Esophagus muscularis mucosa (tissue), 4 donors: ENCODE data around the gene OXCT1. TPM values are rescaled to one million over a fixed set of nuclear protein-coding genes. Genes with fewer than 3 reads are reported as not detected.

Experiments
- DNase-seq: peaks from one replicate; pipeline ENCODE4 v3.0.0-alpha.2; 2017; ENCODE audit errors: extremely low spot score
- H3K27ac ChIP-seq, 4 donors: fragments of 200-600 bp; sonication (generic); replicated peaks in 1 of 4; 1 replicate in 3 of 4; 2 replicates in 1 of 4; pipeline ENCODE4 v1.5.1; 2016 to 2019; ENCODE audit warnings: mild to moderate bottlenecking in 1 of 4
- H3K27me3 ChIP-seq, 4 donors: fragments of 200-600 bp; sonication (generic); one replicate each; pipeline versions ENCODE4 v1.5.1 to v1.6.0; 2016 to 2019
- H3K36me3 ChIP-seq, 4 donors: fragments of 200-600 bp; sonication (generic); one replicate each; pipeline ENCODE4 v1.5.1; 2016 to 2019
- H3K4me1 ChIP-seq, 4 donors: fragments of 200-600 bp; sonication (generic); one replicate each; pipeline ENCODE4 v1.5.1; 2016 to 2019
- H3K4me3 ChIP-seq, 4 donors: fragments of 200-600 bp; sonication (generic); 1 replicate in 2 of 4; 2 replicates in 2 of 4; pipeline ENCODE4 v1.5.1; 2016 to 2019; ENCODE audit warnings: mild to moderate bottlenecking in 4 of 4, moderate library complexity in 1 of 4
- H3K9me3 ChIP-seq, 4 donors: fragments of 200-600 bp; sonication (generic); 1 replicate in 3 of 4; 2 replicates in 1 of 4; pipeline ENCODE4 v1.5.1; 2016 to 2019
- EP300 ChIP-seq: sonication (generic); formaldehyde crosslinking; IDR thresholded peaks from one replicate; pipeline ENCODE4 v1.6.1; 2017; ENCODE audit warnings: antibody characterized with exemption
- POLR2A ChIP-seq: fragments of 450-650 bp; IDR thresholded peaks from one replicate; pipeline ENCODE4 v1.6.1; 2017; ENCODE audit warnings: antibody characterized with exemption, moderate library complexity, mild to moderate bottlenecking, low read depth
- POLR2AphosphoS5 ChIP-seq, 2 donors: sonication (generic); formaldehyde crosslinking; IDR thresholded peaks; one replicate each; pipeline ENCODE4 v1.6.1; 2017; ENCODE audit warnings: antibody characterized with exemption in 2 of 2
- WGBS: methylation state at CpG from one replicate; pipeline ENCODE4 v1.1.5; 2018; 5-methylcytosine and 5-hydroxymethylcytosine counted together
- intact Hi-C: fragments of 100-400 bp; cut with DNase I; formaldehyde crosslinking; loops from one replicate; pipeline ENCODE4 v1.15.1; 2023
- total RNA-seq, 4 donors: library from RNA; depleted of rRNA; stranded (reverse); fragments of >200 nt; gene quantifications; one replicate each; pipeline versions ENCODE4 v1.1.0 to v1.2.1, GENCODE V29; 2016
- TF ChIP-seq, protein P1 (sequence below), 3 experiments: fragments of 200-600 bp in 2 of 3; fragments of 450-650 bp in 1 of 3; sonication (generic) in 2 of 3; IDR thresholded peaks; one replicate each; pipeline ENCODE4 v1.5.1; 2017 to 2019; ENCODE audit warnings: antibody characterized with exemption in 3 of 3, mild to moderate bottlenecking in 2 of 3, moderate library complexity in 1 of 3

OXCT1 gene
- total RNA-seq, 4 donors from 2014 or later = 30.8 to 47.6 (median 37.7) TPM

DNA sequence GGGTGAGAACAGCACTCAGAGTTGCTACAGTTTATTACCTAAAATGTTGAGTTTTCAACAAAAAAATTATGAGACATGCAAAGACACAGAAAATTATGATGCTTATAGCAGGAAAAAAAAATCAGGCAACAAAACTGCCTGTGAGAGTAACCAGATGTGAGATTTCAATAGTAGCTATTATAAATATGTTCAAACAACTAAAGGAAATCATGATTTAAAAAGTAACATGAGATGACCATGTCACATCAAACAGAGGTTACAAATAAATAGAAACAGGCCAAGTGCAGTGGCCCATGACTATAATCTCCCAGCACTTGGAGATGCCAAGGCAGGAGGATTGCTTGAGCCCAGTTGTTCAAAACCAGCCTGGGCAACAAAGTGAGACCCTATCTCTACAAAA, 21.8 kb upstream of the OXCT1 start:
- no peak for TF ChIP-seq POLR2AphosphoS5 (IDR thresholded peaks at IDR 0.05)
- TF ChIP-seq POLR2A = no peak
- TF ChIP-seq, protein P1, sequence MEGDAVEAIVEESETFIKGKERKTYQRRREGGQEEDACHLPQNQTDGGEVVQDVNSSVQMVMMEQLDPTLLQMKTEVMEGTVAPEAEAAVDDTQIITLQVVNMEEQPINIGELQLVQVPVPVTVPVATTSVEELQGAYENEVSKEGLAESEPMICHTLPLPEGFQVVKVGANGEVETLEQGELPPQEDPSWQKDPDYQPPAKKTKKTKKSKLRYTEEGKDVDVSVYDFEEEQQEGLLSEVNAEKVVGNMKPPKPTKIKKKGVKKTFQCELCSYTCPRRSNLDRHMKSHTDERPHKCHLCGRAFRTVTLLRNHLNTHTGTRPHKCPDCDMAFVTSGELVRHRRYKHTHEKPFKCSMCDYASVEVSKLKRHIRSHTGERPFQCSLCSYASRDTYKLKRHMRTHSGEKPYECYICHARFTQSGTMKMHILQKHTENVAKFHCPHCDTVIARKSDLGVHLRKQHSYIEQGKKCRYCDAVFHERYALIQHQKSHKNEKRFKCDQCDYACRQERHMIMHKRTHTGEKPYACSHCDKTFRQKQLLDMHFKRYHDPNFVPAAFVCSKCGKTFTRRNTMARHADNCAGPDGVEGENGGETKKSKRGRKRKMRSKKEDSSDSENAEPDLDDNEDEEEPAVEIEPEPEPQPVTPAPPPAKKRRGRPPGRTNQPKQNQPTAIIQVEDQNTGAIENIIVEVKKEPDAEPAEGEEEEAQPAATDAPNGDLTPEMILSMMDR (IDR thresholded peaks at IDR 0.05) = no peak
- no peak for TF ChIP-seq EP300
- DNase-seq = no peak
- Histone ChIP-seq H3K36me3 (no peaks in the 10 kb centered on the region), H3K27me3 (peaks cover 0 to 21% (median 2%) of the 10 kb centered on the region in 4 donors), H3K27ac (no peak overlapping the region), H3K4me1 (no peaks in the 10 kb centered on the region), H3K4me3 (no peak overlapping the region), H3K9me3 (no peaks in the 10 kb centered on the region)
- intact Hi-C loops = no loop called here

DNA sequence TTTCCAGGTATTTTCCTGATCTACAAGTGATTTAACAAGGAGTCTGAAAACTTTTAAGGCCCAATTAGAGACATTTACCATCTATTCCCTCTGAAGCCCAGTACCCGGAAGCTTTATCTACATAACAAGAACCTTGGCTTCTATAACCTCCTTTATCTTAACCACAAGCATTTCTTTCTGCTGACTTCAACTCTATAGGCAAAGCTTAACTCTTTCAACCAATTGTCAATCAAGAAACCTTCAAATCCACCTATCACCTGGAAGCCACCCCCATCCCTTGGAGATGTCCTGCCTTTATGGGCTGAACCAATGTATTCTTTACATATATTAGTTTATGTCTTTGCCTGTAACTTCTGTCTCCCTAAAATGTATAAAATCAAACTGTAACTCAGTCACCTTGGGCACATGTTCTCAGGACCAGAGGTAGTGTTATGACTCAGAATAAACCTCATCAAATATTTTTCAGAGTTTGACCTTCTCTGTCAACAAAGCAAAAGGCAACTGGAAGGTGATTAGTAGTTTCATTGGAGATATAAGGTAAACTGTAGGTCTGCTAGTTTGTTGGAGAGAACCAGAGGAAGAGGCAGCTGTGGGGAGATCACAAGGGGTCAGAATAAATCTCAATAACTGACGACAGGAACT, 21.0 kb upstream of the OXCT1 start:
- DNase-seq = no peak
- no peak for TF ChIP-seq EP300
- TF ChIP-seq POLR2AphosphoS5 (IDR thresholded peaks at IDR 0.05) = no peak
- TF ChIP-seq, protein P1 (IDR thresholded peaks at IDR 0.05) = no peak
- TF ChIP-seq POLR2A = no peak
- Histone ChIP-seq H3K27ac (no peak overlapping the region), H3K4me3 (no peak overlapping the region), H3K36me3 (no peaks in the 10 kb centered on the region), H3K9me3 (no peaks in the 10 kb centered on the region), H3K4me1 (no peaks in the 10 kb centered on the region), H3K27me3 (peaks cover 0 to 21% (median 2%) of the 10 kb centered on the region in 4 donors)
- WGBS = 64% methylated on average over 2 of the region's 2 CpGs
- intact Hi-C loops = no loop called here

DNA sequence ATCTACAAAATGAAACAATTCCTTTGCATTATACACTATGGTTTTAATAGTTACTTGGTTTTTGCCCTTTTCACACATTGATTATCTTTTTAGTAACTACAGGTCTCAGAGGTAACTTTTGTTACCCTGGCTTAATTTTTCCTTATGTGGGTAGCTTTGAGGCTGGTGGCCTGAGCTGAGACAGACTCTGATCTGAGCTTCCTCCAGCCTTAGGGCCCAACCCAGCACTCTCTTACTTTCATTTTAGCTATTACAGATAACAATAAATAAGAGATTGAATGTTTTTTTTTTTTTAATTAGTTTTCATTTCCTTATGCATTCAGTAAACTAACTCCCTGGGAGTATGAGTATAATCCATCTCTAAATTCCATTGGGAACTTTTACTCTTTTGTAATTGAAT, 15.1 kb upstream of the OXCT1 start:
- Histone ChIP-seq H3K9me3 (no peaks in the 10 kb centered on the region), H3K36me3 (no peaks in the 10 kb centered on the region), H3K27ac (no peak overlapping the region), H3K27me3 (no peaks in the 10 kb centered on the region), H3K4me3 (no peak overlapping the region), H3K4me1 (no peaks in the 10 kb centered on the region)
- DNase-seq = no peak
- TF ChIP-seq, protein P1 (IDR thresholded peaks at IDR 0.05) = no peak
- TF ChIP-seq EP300 = no peak
- TF ChIP-seq POLR2A = no peak
- no peak for TF ChIP-seq POLR2AphosphoS5 (IDR thresholded peaks at IDR 0.05)
- intact Hi-C loops = no loop called here

DNA sequence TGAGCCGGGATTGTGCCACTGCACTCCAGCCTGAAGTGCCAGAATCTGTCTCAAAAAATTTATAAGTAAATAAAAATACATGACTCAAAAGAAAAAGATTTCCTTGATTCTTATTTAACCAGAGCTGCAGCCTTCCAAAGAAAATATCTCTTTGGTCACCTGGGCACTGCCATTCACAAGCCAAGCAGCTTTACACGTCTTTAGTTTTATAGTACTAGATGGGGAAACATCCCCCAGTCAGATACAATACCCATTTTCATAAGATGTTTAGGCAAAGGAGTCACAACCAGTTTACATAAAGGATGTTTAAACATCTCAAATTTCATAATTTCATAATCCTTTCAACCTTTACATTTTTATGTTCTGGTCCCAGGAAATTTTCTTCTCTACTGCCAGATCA, 13.7 kb upstream of the OXCT1 start:
- Histone ChIP-seq H3K4me3 (no peak overlapping the region), H3K27me3 (no peaks in the 10 kb centered on the region), H3K36me3 (no peaks in the 10 kb centered on the region), H3K27ac (no peak overlapping the region), H3K9me3 (no peaks in the 10 kb centered on the region), H3K4me1 (no peaks in the 10 kb centered on the region)
- WGBS = 94% methylated on average over 2 of the region's 2 CpGs
- TF ChIP-seq, protein P1 (IDR thresholded peaks at IDR 0.05) = no peak
- TF ChIP-seq POLR2A = no peak
- TF ChIP-seq POLR2AphosphoS5 (IDR thresholded peaks at IDR 0.05) = no peak
- no peak for TF ChIP-seq EP300
- DNase-seq = no peak
- intact Hi-C loops = no loop called here

DNA sequence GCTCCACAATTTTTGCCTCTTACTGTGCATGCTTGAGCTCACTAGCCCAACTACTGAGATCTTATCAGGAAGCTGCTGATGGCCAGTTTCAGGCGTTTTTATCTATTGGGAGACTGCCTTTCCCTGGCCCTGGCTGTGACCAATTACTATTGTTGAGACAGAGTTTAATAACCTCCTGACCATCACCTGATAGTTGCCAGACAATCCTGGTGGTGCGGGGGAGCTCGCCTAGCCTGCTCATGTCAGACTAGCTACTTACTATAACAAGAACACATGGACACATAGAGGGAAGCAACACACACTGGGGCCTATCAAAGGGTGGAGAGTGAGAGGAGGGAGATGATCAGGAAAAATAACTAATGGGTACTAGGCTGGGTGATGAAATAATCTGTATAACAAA, 13.0 kb upstream of the OXCT1 start:
- Histone ChIP-seq H3K9me3 (no peaks in the 10 kb centered on the region), H3K4me3 (no peak overlapping the region), H3K4me1 (no peaks in the 10 kb centered on the region), H3K27ac (no peak overlapping the region), H3K36me3 (no peaks in the 10 kb centered on the region), H3K27me3 (no peaks in the 10 kb centered on the region)
- TF ChIP-seq POLR2A = no peak
- no peak for TF ChIP-seq EP300
- TF ChIP-seq, protein P1 (IDR thresholded peaks at IDR 0.05) = no peak
- TF ChIP-seq POLR2AphosphoS5 (IDR thresholded peaks at IDR 0.05) = no peak
- WGBS = 84% methylated on average over 3 of the region's 3 CpGs
- no peak for DNase-seq
- intact Hi-C loops = no loop called here
